Measurements from ENCODE around the gene CCNA2. TPM values are rescaled to one million over a fixed set of nuclear protein-coding genes. Genes with fewer than 3 reads are reported as not detected.

The CCNA2 gene
- polyA plus RNA-seq, 1 donor, result 21.6 TPM

DNA sequence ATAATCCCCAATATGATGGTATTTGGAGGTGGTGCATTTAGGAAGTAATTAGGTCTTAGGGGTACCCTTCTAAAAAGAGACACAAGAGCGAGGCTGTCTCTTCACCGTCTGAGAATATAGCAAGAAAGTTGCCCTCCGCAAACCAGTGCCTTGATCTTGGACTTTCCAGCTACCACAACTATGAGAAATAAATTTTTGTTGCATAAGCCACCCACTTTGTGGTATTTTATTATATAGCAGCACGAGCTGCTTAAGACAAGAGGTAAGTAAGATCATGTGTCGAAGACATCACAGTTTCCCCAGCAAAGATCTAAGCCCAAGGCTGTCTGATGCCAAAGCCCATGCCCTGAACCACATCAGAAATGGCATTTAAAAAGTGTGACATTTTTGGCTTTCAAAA lies 32.2 kb downstream of the CCNA2 start:
- Histone ChIP-seq H3K27ac (ENCODE audit: low read length) (no peak overlapping the region), H3K36me3 (ENCODE audit: control insufficient read depth, insufficient read depth, low read length) (no peaks in the 10 kb centered on the region), H3K4me3 (ENCODE audit: low read length) (no peak overlapping the region), H3K9me3 (ENCODE audit: control insufficient read depth, low read depth, low read length) (no peaks in the 10 kb centered on the region), H3K4me1 (ENCODE audit: control insufficient read depth, insufficient read depth, low read length) (no peaks in the 10 kb centered on the region), H3K27me3 (ENCODE audit: control insufficient read depth, insufficient read depth, low read length) (no peaks in the 10 kb centered on the region)
- WGBS (ENCODE audit: insufficient coverage, low lambda C conversion rate), result no CpG with 5 or more reads among the region's 5 CpGs
- DNase-seq, result no peak

DNA sequence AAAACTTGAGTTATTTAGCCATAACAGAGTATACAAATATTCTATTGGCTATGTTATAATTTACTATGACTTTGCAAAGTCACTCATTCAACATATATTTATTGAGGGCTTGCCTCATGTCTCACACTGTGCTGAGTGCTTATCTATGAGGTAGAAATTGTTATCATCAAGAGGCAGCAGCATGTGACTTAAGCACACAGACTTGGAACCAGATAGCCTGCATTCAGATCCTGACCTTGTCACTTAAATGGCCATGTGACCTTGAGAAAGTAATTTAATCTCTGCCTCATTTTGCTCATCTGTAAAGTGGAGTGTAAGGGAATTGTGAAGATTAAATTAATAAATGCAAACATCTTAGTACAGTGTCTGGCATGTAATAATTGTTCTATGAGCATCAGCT lies 32.7 kb downstream of the CCNA2 start:
- DNase-seq, result peak; percentile 49 to 56
- no peaks in the 10 kb centered on the region for H3K4me1 ChIP-seq (ENCODE audit: control insufficient read depth, insufficient read depth, low read length)
- no peak overlapping the region for H3K27ac ChIP-seq (ENCODE audit: low read length)
- H3K4me3 ChIP-seq (ENCODE audit: low read length), result no peak overlapping the region
- no peaks in the 10 kb centered on the region for H3K27me3 ChIP-seq (ENCODE audit: control insufficient read depth, insufficient read depth, low read length)
- no peaks in the 10 kb centered on the region for H3K36me3 ChIP-seq (ENCODE audit: control insufficient read depth, insufficient read depth, low read length)
- H3K9me3 ChIP-seq (ENCODE audit: control insufficient read depth, low read depth, low read length), result no peaks in the 10 kb centered on the region

DNA sequence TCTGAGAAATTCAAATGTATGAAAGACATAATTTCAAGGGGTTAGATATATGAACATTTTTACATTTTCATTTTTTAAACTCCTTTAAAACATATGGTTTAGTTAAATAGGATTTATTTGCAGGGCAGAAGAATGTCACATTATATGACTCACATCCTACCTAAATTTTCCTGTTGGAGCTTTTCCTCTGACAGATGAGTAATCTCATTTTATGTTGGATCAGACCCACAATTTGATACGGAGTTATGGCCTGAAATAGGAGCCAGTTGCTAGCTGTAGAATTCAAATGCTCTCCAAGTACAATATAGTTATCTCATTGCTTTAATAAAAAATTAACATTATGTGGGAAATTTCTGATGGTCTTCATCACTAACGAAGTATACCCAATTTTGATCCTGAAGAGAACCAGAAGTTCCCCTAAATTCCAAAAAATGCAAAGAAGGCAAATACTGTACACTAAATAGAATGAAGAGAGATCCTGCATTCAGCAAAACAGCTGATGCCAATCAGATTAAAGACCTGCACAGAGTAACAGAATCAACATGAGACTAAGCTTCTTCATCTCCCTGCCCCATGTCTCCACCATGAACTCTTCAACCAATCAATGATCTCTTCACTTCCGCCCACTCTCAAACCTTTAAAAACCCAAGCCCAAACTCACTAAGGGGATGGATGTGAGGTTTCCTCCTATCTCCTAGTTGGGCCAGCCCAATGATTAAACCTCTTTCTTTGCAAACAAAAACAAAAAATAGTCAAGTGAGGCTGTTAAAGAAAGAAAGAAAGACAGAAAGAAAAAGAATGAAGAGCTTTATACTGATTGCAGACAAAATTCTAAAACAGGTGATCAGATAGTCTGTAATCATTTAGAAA lies 33.5 kb downstream of the CCNA2 start:
- peaks cover 5% of the 10 kb centered on the region for H3K27me3 ChIP-seq (ENCODE audit: control insufficient read depth, insufficient read depth, low read length)
- H3K27ac ChIP-seq (ENCODE audit: low read length), result no peak overlapping the region
- no peak overlapping the region for H3K4me3 ChIP-seq (ENCODE audit: low read length)
- H3K9me3 ChIP-seq (ENCODE audit: control insufficient read depth, low read depth, low read length), result no peaks in the 10 kb centered on the region
- 83% methylated on average over 1 of the region's 3 CpGs for WGBS (ENCODE audit: insufficient coverage, low lambda C conversion rate)
- no peaks in the 10 kb centered on the region for H3K4me1 ChIP-seq (ENCODE audit: control insufficient read depth, insufficient read depth, low read length)
- no peak for DNase-seq
- no peaks in the 10 kb centered on the region for H3K36me3 ChIP-seq (ENCODE audit: control insufficient read depth, insufficient read depth, low read length)

DNA sequence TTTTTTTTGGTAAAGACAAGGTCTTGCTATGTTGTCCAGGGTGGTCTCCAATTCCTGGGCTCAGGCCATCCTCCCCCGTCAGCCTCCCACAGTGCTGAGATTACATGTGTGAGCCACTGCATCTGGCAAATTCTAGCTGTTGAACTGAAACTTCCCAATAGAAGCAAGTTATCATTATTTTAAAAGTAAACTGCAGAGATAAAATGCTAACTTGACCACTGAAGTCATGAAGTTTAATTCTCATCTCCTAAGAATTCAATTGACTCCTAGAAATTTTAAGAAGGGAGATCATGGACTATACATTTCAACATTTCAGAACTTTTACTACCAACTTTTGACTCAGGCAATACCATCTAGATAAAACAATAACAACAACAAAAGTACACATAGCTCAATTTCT lies 34.2 kb downstream of the CCNA2 start:
- Histone ChIP-seq H3K27ac (ENCODE audit: low read length) (no peak overlapping the region), H3K36me3 (ENCODE audit: control insufficient read depth, insufficient read depth, low read length) (no peaks in the 10 kb centered on the region), H3K4me3 (ENCODE audit: low read length) (no peak overlapping the region), H3K27me3 (ENCODE audit: control insufficient read depth, insufficient read depth, low read length) (peaks cover 10% of the 10 kb centered on the region), H3K4me1 (ENCODE audit: control insufficient read depth, insufficient read depth, low read length) (no peaks in the 10 kb centered on the region), H3K9me3 (ENCODE audit: control insufficient read depth, low read depth, low read length) (no peaks in the 10 kb centered on the region)
- WGBS (ENCODE audit: insufficient coverage, low lambda C conversion rate), result no CpG with 5 or more reads among the region's 1 CpG
- no peak for DNase-seq

DNA sequence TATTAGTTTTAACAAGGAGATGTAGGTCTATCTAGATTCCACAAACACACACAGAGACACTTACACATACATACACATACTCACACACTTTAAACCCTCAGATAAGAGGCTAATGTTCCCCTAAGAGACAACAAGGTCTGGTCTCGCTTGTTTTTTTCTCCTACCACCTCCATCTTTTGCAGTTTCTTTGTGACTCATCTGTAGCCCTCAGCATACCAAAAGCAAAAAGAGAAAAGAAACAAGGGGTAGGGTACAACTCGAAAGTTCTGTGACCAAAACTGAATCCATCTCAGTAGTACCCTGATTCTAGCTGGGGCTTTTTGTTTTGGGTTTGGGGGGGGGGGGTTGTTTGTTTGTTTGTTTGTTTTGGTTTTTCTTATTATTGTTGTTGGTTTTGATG lies 34.8 kb downstream of the CCNA2 start:
- Histone ChIP-seq H3K27ac (ENCODE audit: low read length) (no peak overlapping the region), H3K36me3 (ENCODE audit: control insufficient read depth, insufficient read depth, low read length) (no peaks in the 10 kb centered on the region), H3K9me3 (ENCODE audit: control insufficient read depth, low read depth, low read length) (no peaks in the 10 kb centered on the region), H3K27me3 (ENCODE audit: control insufficient read depth, insufficient read depth, low read length) (peaks cover 13% of the 10 kb centered on the region), H3K4me3 (ENCODE audit: low read length) (no peak overlapping the region), H3K4me1 (ENCODE audit: control insufficient read depth, insufficient read depth, low read length) (no peaks in the 10 kb centered on the region)
- DNase-seq, result no peak
- WGBS (ENCODE audit: insufficient coverage, low lambda C conversion rate), result 100% methylated on average over 1 of the region's 2 CpGs

DNA sequence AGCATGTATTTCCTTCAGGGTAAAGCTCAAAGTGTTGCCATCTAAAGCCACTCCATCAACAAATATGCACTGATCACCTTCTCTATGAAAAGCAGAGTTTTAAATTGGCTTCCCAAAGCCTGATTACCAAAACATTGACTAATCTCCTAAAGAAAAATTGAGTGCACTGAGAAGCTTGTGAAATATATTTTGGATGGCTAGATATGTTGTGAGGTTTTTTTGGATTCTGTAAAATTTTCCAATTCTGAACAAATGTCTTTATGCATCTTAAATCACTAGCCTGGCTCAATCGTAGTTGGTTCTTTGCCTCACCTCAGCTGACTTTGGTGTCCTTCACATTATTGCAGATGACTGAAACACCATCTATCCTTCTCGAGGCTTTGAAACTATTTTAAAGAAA lies 37.5 kb downstream of the CCNA2 start:
- Histone ChIP-seq H3K36me3 (ENCODE audit: control insufficient read depth, insufficient read depth, low read length) (no peaks in the 10 kb centered on the region), H3K27ac (ENCODE audit: low read length) (no peak overlapping the region), H3K4me3 (ENCODE audit: low read length) (no peak overlapping the region), H3K27me3 (ENCODE audit: control insufficient read depth, insufficient read depth, low read length) (peaks cover 13% of the 10 kb centered on the region), H3K9me3 (ENCODE audit: control insufficient read depth, low read depth, low read length) (no peaks in the 10 kb centered on the region), H3K4me1 (ENCODE audit: control insufficient read depth, insufficient read depth, low read length) (no peaks in the 10 kb centered on the region)
- DNase-seq, result no peak
- 86% methylated on average over 1 of the region's 2 CpGs for WGBS (ENCODE audit: insufficient coverage, low lambda C conversion rate)

DNA sequence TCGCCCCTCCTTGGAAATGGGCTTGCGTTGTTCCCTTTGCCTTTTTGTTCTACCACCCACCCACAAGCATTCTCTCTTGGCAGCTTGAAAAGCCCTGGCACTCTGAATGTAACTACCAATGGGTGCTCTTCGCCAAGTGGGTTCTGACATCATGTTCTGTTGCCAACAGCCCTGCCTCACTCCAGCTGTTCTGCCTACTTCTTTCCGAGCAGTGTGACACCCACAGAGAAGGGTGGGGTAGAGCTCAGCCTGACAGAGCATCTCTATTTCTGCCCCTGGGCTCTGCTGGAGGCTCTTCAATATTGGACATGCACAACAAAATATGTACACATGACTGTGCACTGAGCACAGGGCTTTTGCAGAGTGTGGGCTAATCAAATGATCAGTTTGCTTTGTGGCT lies 38.2 kb downstream of the CCNA2 start:
- Histone ChIP-seq H3K4me1 (ENCODE audit: control insufficient read depth, insufficient read depth, low read length) (no peaks in the 10 kb centered on the region), H3K9me3 (ENCODE audit: control insufficient read depth, low read depth, low read length) (no peaks in the 10 kb centered on the region), H3K36me3 (ENCODE audit: control insufficient read depth, insufficient read depth, low read length) (no peaks in the 10 kb centered on the region), H3K27ac (ENCODE audit: low read length) (no peak overlapping the region), H3K4me3 (ENCODE audit: low read length) (no peak overlapping the region), H3K27me3 (ENCODE audit: control insufficient read depth, insufficient read depth, low read length) (peaks cover 13% of the 10 kb centered on the region)
- no CpG with 5 or more reads among the region's 4 CpGs for WGBS (ENCODE audit: insufficient coverage, low lambda C conversion rate)
- DNase-seq, result no peak

DNA sequence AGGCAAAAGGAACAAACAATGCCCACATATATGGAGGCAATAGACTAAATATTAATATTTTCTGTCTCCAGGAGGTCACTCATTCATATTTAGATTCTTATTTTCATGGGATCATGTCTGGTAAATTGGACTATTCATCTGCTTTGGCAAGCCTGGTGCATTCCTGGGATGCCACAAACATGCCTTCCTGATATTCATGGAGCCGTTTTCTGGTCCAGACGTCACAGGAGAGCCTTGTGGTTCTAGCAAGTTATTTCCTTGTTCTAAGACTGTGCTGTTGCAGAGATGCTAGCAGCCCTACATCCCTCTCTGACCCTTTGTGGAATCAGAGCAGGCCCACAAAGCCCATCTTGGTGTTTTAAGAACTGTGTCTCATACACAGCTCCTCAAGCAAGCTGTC lies 38.7 kb downstream of the CCNA2 start:
- no peak for DNase-seq
- Histone ChIP-seq H3K4me3 (ENCODE audit: low read length) (no peak overlapping the region), H3K4me1 (ENCODE audit: control insufficient read depth, insufficient read depth, low read length) (no peaks in the 10 kb centered on the region), H3K36me3 (ENCODE audit: control insufficient read depth, insufficient read depth, low read length) (no peaks in the 10 kb centered on the region), H3K9me3 (ENCODE audit: control insufficient read depth, low read depth, low read length) (no peaks in the 10 kb centered on the region), H3K27ac (ENCODE audit: low read length) (no peak overlapping the region), H3K27me3 (ENCODE audit: control insufficient read depth, insufficient read depth, low read length) (peaks cover 13% of the 10 kb centered on the region)
- no CpG with 5 or more reads among the region's 2 CpGs for WGBS (ENCODE audit: insufficient coverage, low lambda C conversion rate)

DNA sequence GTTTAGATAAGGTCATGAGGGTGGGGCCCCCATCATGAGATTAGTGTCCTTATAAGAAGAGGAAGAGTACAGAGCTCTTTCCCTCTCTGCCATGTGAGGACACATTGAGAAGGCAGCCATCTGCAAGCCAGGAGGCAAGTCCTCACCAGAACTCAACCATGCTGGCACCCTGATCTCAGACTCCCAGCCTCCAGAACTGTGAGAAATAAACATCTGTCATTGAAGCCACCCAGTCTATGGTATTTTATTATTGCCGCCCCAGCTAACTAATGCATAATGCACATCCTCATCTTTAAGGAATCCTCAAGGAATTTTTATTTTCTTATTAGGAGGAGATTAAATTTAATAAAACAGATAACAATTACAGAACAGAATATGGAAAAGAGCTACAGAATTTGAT lies 39.3 kb downstream of the CCNA2 start:
- no peak for DNase-seq
- Histone ChIP-seq H3K4me3 (ENCODE audit: low read length) (no peak overlapping the region), H3K27ac (ENCODE audit: low read length) (no peak overlapping the region), H3K9me3 (ENCODE audit: control insufficient read depth, low read depth, low read length) (no peaks in the 10 kb centered on the region), H3K4me1 (ENCODE audit: control insufficient read depth, insufficient read depth, low read length) (no peaks in the 10 kb centered on the region), H3K27me3 (ENCODE audit: control insufficient read depth, insufficient read depth, low read length) (peaks cover 13% of the 10 kb centered on the region), H3K36me3 (ENCODE audit: control insufficient read depth, insufficient read depth, low read length) (no peaks in the 10 kb centered on the region)
- no CpG with 5 or more reads among the region's 1 CpG for WGBS (ENCODE audit: insufficient coverage, low lambda C conversion rate)

DNA sequence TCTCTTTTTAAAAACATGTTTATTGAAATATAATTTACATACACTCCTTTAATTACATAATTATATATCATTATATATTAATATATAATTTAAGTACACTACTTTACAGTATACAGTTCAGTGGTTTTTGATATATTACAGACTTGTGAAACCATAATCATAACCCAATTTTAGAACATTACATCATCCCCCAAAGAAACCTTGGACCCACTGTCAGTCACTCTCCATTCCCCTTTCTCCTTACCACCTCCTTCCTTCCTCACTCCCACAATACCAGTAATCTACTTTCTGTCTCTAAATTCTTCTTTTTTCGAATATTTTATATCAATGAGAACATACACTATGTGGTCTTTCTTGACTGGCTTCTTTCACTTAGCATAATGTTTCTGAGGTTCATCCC lies 40.5 kb downstream of the CCNA2 start:
- no peak for DNase-seq
- no peaks in the 10 kb centered on the region for H3K4me1 ChIP-seq (ENCODE audit: control insufficient read depth, insufficient read depth, low read length)
- WGBS (ENCODE audit: insufficient coverage, low lambda C conversion rate), result 82% methylated on average over 1 of the region's 1 CpG

DNA sequence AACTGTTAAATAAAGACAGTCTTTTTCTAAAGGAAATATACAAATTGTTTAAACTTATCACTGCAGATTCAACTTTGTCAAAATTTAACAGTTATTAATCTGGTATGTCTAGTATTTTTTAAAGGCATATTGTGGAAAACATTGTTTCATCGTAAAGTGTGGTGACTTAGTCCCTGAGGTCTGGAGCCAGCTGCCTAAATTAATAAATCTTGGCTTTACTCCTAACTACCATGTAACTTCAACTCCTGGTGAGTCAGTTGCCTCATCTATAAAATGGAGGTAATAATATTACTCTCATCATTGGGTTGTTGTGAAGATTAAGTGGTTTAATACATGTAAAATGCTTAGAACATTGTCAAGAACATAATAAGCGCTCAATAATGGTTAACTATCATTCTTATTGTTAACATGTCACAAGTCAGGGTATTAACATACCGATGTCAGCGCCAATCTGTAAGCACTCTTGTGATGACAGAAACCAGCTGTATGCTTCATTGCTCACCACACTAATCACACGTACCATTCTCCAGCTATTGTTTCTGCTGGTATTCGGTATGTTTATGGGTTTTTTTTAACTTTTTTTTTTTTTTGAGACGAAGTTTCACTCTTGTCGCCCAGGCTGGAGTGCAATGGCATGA lies 44.6 kb downstream of the CCNA2 start:
- Histone ChIP-seq H3K4me1 (ENCODE audit: control insufficient read depth, insufficient read depth, low read length) (no peaks in the 10 kb centered on the region), H3K27me3 (ENCODE audit: control insufficient read depth, insufficient read depth, low read length) (peaks cover 8% of the 10 kb centered on the region), H3K27ac (ENCODE audit: low read length) (no peak overlapping the region), H3K9me3 (ENCODE audit: control insufficient read depth, low read depth, low read length) (no peaks in the 10 kb centered on the region), H3K4me3 (ENCODE audit: low read length) (no peak overlapping the region), H3K36me3 (ENCODE audit: control insufficient read depth, insufficient read depth, low read length) (no peaks in the 10 kb centered on the region)
- DNase-seq, result no peak
- 83% methylated on average over 2 of the region's 8 CpGs for WGBS (ENCODE audit: insufficient coverage, low lambda C conversion rate)

More for the DNA sequence above, 40.5 kb downstream of the CCNA2 start:
- peaks cover 13% of the 10 kb centered on the region for H3K27me3 ChIP-seq (ENCODE audit: control insufficient read depth, insufficient read depth, low read length)
- H3K9me3 ChIP-seq (ENCODE audit: control insufficient read depth, low read depth, low read length), result no peaks in the 10 kb centered on the region
- H3K27ac ChIP-seq (ENCODE audit: low read length), result no peak overlapping the region
- H3K4me3 ChIP-seq (ENCODE audit: low read length), result no peak overlapping the region
- no peaks in the 10 kb centered on the region for H3K36me3 ChIP-seq (ENCODE audit: control insufficient read depth, insufficient read depth, low read length)
